AG08395 (cell line): ENCODE measurements around the gene RNPEPL1.
A peak's percentile ranks its signal among the peaks of the same experiment; 100 is the strongest.

Experiments used
- DNase-seq: peaks from one replicate; pipeline ENCODE4 v3.0.0; 2012; ENCODE audit warnings: mixed read lengths, low spot score

RNPEPL1 gene

DNA sequence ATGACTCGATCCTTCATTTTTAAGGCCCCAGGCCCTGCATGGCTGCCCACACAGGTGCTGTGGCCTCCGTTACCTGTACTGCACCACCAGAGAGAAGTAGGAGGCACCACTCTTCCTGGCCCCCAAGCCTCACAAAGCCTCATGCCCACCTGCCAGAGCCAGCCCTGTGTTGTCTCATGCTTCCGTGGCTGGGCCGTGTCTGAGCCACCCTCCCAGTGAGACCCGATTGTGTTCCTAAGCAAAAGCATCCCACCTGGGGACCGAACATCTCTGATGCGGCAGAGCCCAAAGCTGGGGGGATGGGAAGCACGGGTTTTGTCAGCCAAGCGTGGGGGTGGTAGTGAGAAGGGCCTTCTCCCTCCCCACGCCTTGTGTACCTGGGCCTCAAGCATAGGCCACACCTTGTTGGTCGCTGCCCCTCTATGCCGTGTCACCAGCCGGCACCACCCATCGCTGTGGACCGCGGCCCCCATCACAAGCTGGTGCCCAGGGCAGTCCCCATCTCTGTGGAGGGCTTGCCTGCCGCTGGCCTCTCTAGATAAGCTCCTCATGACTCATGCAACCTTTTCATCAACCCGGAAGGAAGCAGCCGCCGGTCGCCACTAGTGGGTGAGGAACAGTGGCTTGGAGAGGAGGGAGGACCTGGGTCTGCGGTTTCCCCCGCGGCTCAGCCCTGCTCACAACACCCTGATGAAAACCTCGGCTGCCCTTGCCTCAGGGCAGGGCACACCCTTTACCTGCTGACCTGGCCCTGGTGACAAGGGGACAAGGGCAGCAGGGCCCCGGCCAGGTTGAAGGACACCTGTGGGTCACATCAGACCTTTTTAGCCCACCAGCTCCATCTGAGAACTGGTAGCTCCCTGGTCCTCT lies 2.7 kb upstream of the RNPEPL1 start:
- peak; percentile 56 for DNase-seq

DNA sequence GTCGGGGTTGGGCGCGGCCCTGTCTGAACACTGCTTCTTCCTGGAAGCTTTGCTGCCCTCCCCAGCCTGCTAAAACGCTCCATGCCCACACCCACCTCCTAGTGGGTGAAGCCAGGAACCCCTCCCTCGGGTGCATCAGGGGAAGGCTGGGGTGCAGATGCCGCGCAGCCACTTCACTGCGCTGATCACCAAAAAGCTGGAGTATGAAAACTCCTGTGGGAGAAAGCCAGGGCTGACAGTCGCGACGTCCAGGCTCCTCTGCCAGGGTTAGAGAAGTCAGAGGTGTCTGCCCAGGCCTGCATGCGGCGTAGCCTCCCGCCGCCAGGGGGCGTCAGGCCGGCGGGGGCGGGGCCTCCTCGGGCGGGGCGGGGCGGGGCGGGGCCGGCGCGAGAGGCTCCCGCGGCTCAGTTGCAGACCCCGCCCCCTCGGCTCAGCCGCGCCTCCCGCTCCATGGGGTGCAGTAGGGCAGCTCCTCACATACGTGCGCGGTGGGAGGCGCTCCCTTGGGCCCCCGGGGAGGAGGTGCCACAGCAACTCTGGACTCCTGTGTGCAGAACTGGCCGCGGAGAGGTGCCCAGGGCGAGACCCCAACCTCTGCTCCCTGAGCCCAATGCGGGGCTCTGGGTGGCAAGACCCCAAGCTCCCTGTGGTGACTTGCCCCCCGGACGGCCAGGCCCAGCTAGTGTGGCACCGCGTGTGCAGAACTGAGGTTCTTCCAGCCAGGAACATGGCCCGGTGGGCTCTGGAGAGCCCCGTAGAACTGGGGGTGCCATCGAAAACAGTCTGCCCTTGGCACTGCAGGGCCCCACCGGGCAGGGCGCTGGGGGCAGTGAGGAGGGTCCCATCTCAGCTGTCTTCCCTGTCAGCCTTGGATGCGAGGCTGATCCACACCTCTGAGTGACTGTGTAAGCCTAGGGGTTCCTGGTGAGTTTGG lies 1.8 kb upstream of the RNPEPL1 start:
- DNase-seq = peak; percentile 90

DNA sequence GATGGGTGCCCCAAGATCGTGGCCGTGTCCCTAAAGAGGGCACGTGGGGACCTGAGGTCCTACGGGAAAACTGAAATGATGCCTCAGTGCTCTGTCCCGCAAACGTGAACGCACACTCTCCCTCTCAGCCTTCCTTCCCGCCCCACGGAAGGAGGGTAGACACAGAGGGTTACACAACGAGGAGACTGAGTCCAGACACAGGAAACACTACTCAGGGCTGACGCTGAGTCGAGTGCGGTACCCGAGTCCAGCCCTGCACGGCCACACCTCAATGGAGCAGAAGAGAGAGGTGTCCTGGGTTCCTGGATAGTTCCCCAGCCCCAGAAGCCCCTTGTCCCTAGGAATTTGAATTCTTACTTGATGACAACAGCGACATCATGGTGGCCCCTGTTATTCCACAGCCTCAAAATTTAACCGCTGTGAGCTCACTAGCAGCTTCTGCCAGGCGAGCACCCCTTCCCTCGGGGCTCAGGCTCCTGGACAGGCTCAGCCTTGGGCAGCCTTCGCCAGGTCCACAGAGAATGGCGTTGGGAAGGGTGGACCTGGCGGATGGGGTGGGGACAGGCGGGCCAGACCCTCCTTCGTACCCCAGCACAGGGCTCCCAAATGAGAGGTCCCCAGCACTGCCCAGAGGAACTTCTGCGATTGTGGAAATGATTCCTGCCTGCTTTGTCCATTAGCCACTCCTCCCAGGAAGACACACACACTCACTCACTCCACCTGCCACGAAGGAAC lies 980 bp upstream of the RNPEPL1 start:
- no peak for DNase-seq

- DNase-seq = peak; percentile 49
These were observed 616 bp downstream of the RNPEPL1 start for GRCh38 chr2:240568678-240569522.

- DNase-seq = no peak
These were observed 1.3 kb downstream of the RNPEPL1 start for GRCh38 chr2:240569523-240569997.

DNA sequence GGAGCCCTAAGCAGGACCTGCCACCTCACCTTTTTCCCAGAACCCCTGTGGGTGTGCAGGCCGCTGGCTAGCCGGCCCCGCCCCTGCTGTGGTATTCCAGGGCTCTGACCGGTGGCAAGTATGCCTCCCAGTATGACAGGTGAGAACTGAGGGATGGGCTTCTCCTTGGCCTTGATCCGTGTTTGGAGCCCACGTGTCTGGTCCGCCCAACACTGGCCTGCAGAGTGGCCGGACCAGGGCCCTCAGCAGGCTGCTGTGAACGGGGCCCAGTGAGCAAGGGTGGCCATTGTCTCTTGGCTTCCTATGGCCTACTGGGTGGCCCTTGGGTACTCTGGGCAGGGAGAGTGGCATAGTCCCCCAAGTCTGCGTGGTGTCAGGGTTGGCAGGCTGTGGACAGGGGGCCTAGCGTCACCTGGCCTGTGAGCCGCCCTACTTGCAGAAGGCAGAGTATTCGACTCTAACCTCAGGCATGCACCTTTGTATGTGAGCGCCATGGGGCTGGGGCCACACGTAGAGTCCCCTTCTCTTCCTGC lies 1.8 kb downstream of the RNPEPL1 start:
- no peak for DNase-seq

DNA sequence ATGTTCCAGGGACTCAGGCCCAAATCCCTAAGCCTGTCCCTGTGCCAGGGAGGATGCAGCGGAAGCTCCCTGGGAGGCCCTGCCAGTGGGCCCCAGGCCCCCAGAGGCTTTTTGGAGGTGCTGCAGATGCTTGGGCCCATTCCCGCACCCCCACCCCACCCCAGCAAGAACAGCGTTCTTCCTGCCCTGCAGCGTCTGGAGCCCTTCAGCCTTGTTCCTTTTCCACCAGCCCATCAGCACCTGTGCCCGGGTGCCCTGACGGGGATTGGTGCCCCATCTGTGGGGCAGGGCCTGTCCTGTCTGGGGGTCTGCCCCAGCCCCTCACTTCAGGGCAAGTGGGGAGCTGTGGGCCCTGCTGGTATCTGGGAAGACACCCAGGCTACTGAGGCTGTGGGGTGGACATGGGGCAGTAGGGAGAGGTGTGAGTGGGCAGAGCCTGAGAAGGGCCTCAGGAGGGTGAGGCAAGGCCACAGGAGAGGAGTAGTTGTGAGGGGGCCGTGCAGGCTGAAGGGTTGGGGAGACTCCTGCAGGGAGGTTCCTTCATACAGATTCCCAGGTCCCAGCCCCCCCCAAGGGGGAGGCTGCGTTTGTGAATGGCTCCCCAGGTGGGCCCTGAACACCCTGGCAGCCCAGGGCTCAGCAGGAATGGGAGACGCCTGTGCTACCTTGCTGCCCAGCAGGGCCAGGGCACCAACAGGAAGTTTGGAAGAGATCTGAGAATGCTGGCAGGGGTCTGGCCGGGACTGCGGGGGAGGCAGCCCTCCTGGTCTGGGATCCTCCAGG lies 2.4 kb downstream of the RNPEPL1 start:
- no peak for DNase-seq

DNA sequence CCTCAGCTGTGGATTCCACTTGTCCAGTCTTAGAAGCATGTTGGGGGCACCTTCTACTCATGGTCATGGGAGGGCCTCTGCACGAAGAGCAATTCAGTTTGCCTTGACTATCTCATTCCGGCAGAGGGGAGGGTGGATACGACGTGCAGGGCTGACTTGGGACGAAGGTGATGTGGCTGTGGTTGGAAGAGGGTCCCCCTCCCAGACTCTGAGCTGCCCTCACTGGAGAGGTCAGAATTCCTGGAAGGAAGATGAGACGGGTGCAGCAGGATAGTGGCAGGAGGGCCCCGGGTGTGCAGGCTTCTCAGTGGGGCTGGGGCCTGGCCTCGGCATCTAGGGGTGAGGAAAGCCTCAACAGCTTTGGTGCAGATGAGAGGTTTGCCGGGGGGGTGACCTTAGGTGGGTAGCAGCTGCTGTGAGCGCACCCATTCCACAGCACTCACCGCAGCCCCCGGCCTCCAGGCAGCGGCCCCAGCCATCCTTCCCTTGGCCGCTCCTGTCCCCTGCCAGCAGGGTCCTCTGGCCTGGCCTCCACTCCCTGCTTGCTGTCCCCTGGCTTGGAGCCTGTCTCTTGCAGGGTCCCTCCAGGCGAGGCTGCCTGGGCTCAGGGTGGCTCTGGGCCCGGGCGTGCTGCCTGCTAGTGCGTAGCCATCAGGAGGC lies 3.2 kb downstream of the RNPEPL1 start:
- no peak for DNase-seq

DNA sequence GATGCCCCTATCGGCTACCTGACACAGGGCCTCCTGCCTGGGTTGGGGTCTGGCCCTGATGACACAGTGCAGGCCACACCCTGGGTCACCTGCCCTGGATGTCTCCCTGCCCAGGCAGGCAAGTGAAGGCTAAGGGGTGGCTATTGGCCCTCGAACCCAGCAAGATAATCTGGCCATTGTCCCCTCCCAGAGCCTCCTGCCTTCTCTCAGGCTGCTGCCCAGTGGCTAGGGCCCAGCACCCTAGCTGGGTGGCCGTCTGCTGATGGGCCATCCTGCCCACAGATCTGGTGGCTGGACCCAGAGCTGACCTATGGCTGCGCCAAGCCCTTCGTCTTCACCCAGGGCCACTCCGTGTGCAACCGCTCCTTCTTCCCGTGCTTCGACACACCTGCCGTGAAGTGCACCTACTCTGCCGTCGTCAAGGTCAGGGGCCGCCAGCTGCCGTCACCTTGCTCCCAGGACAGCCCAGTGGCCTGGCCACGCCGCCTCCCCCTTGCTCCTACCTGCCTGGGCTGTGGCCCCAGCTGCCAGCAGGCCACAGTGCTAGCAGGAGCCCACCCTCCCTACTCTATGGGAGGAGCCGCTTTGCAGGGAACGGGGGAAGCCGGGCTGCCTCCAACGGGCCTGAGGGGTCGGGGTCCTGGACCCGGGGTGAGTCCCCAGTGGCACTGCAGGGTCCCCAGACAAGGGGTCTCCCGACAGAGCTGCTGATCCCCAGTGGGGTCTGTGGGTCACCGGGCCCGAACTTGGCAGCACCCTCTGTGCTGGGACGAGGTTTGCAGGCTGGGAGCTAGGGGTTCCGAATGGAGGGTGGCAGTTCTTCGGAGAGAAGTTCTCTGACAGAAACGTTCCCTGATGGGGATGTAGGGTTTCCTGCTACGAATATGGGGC lies 4.1 kb downstream of the RNPEPL1 start:
- no peak for DNase-seq

DNA sequence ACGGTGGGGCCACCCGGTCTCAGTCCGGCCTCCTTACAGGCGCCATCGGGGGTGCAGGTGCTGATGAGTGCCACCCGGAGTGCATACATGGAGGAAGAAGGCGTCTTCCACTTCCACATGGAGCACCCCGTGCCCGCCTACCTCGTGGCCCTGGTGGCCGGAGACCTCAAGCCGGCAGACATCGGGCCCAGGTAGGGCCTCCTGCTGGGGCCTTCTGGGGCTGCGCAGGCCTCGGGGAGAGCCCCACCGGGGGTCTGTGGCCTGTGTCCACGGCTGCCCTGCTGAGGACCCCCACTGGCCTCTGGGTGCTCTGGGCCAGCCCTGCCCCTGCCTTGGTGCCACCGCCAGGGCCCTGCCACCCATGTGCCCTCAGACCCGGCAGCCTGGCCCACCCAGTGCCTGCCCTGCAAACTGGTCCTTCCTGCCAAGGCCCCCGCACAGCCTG lies 4.8 kb downstream of the RNPEPL1 start:
- DNase-seq = no peak

DNA sequence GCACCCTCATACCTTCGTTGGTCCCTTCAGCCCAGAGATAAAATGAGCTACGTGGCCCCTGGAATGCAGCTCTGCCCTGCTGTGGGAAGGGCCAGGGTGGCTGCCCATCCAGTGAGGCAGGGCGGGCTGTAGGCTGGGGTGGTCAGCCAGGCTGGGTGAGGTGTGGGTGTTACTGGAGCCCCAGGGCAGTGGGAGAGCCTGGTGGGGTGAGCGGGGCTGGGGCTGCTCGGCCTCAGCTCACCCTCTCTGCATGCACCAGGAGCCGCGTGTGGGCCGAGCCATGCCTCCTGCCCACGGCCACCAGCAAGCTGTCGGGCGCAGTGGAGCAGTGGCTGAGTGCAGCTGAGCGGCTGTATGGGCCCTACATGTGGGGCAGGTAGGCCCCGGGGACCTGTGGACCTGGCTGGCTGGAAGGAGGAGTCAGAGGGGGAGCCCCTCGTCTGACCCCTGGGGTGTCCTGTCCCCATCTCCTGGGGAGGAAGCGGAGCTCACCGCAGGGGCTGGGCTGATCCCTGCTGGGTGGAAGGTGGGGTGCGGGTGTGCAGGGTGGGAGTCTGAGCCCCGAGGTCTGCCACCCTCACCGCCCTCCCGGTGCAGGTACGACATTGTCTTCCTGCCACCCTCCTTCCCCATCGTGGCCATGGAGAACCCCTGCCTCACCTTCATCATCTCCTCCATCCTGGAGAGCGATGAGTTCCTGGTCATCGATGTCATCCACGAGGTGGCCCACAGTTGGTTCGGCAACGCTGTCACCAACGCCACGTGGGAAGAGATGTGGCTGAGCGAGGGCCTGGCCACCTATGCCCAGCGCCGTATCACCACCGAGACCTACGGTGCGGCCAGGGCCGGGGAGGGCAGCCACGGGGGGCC lies 5.5 kb downstream of the RNPEPL1 start:
- DNase-seq = no peak

- no peak for DNase-seq
These were observed 6.3 kb downstream of the RNPEPL1 start for GRCh38 chr2:240574386-240575100.

DNA sequence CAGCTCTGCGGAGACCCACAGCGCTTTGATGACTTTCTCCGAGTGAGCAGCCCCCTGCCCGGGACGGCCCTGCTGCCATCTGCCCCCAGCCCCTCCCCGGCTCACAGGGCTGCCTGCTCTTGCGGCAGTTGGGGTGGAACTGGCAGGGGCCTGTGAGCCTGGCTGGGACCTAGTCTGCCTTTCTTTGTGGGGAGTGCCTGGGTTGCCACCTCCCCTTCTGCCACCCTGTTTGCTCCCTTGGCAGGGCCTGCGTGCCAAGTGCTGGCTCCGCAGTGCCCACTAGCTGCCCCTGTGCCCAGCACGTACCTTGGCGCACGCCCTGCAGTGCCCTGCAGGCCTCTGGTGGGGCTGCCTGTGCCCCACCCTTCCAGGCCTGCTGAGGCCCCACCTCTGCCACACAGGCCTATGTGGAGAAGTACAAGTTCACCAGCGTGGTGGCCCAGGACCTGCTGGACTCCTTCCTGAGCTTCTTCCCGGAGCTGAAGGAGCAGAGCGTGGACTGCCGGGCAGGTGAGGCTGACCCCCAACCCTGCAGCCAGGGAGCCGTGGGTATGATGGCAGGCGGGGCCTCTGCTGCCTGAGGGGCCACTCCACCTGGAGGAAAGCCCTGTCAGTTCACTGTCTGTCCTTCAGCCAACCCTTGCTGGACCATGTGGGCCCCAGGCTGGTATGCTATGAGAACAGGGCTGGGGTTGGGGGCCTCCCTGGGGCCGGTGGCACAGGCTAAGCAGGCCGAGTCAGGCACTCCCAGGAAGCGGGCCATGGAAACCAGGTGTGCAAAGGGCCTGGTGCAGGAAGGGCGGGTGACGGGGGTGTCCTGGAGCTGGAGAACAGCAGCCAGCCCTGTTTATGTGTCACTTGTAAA lies 7.0 kb downstream of the RNPEPL1 start:
- DNase-seq = no peak

DNA sequence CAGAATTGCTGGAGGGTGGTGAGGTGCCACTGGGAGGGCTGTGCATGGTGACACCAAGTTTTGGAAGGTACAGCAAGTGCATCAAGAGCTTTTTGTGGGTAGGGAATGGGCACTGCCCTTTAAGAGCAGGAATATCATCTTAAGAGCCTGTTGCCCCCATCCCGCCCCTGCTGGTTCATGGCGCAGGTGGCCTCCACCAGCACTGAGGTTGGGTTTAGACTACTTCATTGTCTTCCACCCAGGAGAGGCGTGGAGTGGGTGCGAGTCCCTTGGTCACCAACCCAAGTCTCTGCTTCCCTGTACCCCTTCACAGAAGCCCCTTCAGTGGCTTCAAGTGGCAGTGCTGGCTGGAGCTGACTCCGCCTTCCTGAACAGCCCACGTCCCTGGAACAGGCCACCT lies 7.8 kb downstream of the RNPEPL1 start:
- DNase-seq = no peak

- DNase-seq = no peak
These were observed 8.3 kb downstream of the RNPEPL1 start for GRCh38 chr2:240576436-240577205.
